Upper lobe of right lung (tissue), 1 donor: Measurements from ENCODE around the gene C22orf42. TPM values are rescaled to one million over a fixed set of nuclear protein-coding genes. Genes with fewer than 3 reads are reported as not detected.
"Not testable (repeated sequence)": the region's sequence is repeated elsewhere in the genome, so short reads cannot be mapped to it uniquely, and the experiment has no call there.

Experiments
- ATAC-seq: fragments of 200-7000 bp; cut with Tn5 transposase; one replicate; pipeline ENCODE4 v1.9.1; 2020; ENCODE audit warnings: mild to moderate bottlenecking, moderate library complexity
- DNase-seq: peaks from one replicate; pipeline ENCODE4 v3.0.0-alpha.2; 2020
- H3K27ac ChIP-seq: fragments of 200-600 bp; one replicate; pipeline ENCODE4 v1.8.0; 2022
- H3K27me3 ChIP-seq: fragments of 200-600 bp; one replicate; pipeline ENCODE4 v1.8.0; 2022; ENCODE audit warnings: mild to moderate bottlenecking
- H3K36me3 ChIP-seq: fragments of 200-600 bp; one replicate; pipeline ENCODE4 v1.8.0; 2022
- H3K4me1 ChIP-seq: fragments of 200-600 bp; one replicate; pipeline ENCODE4 v1.8.0; 2022
- H3K4me3 ChIP-seq: fragments of 200-600 bp; one replicate; pipeline ENCODE4 v1.8.0; 2022; ENCODE audit warnings: mild to moderate bottlenecking
- H3K9me3 ChIP-seq: fragments of 200-600 bp; one replicate; pipeline ENCODE4 v1.8.0; 2022
- intact Hi-C: fragments of 100-400 bp; cut with DNase I; formaldehyde crosslinking; loops from one replicate; pipeline ENCODE4 v1.11.0; 2022
- total RNA-seq: library from RNA; stranded (reverse); fragmentation: NEBNext Ultra II Directional; extraction: Animal tissue kit (Norgen Biotek cat#: 25700); gene quantifications from one replicate; pipeline ENCODE4 v1.2.1, GENCODE V29; 2021
- TF ChIP-seq, protein P1 (sequence below): fragments of 200-600 bp; IDR thresholded peaks from one replicate; pipeline ENCODE4 v1.8.0; 2022; ENCODE audit warnings: antibody characterized with exemption
- donor health status: DM: no; HTN: yes; CAD: no; lungs with severe emphysema.

C22orf42 gene
- total RNA-seq, 1 donor from 2014 or later = not detected

DNA sequence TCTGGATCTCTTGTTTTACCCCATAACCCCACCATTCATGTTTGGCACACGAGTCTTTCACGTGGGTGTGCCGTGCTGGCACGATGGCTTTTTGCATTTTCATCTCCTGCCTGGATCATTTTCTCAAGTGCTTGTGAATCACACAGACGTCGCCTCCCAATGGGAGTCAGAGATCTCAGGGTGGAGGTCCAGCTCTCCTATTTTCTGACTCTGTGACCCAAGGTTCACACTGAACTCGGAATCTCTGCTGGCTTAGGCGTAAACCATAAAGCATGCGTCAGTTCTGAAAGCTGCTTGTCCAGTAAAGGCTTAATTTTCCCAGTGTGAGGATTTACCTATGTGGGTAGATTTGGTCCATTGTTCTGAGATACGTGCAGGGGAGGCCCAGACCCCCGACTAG lies 16.0 kb upstream of the C22orf42 start:
- Histone ChIP-seq H3K27ac (no peak overlapping the region), H3K4me3 (no peak overlapping the region), H3K36me3 (no peaks in the 10 kb centered on the region), H3K9me3 (no peaks in the 10 kb centered on the region), H3K27me3 (peaks cover 32% of the 10 kb centered on the region), H3K4me1 (no peaks in the 10 kb centered on the region)
- DNase-seq (no peak), ATAC-seq (no peak)
- intact Hi-C loops = no loop called here
- TF ChIP-seq, protein P1, sequence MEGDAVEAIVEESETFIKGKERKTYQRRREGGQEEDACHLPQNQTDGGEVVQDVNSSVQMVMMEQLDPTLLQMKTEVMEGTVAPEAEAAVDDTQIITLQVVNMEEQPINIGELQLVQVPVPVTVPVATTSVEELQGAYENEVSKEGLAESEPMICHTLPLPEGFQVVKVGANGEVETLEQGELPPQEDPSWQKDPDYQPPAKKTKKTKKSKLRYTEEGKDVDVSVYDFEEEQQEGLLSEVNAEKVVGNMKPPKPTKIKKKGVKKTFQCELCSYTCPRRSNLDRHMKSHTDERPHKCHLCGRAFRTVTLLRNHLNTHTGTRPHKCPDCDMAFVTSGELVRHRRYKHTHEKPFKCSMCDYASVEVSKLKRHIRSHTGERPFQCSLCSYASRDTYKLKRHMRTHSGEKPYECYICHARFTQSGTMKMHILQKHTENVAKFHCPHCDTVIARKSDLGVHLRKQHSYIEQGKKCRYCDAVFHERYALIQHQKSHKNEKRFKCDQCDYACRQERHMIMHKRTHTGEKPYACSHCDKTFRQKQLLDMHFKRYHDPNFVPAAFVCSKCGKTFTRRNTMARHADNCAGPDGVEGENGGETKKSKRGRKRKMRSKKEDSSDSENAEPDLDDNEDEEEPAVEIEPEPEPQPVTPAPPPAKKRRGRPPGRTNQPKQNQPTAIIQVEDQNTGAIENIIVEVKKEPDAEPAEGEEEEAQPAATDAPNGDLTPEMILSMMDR = no peak

DNA sequence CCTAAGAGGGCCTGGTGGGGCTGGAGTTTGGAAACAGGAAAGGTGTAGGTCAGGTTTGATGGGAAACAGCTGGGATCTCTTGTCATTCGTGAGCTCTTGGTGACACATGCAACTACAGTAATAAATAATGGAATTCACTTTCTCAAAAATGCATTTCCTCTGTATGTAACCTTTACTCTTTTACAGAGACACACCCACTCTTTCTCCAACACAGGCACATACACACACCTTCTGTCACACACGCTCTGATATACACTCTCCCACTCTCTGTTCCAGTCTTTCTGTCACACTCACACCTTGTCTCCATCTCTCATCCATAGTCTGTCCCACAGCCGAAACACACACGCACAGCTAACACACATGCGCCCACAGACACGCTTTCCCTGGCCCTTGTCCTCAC lies 6.6 kb upstream of the C22orf42 start:
- Histone ChIP-seq H3K4me1 (no peaks in the 10 kb centered on the region), H3K9me3 (no peaks in the 10 kb centered on the region), H3K36me3 (no peaks in the 10 kb centered on the region), H3K27ac (no peak overlapping the region), H3K27me3 (no peaks in the 10 kb centered on the region), H3K4me3 (no peak overlapping the region)
- ATAC-seq (no peak), DNase-seq (no peak)
- intact Hi-C loops = no loop called here
- TF ChIP-seq, protein P1 = no peak

DNA sequence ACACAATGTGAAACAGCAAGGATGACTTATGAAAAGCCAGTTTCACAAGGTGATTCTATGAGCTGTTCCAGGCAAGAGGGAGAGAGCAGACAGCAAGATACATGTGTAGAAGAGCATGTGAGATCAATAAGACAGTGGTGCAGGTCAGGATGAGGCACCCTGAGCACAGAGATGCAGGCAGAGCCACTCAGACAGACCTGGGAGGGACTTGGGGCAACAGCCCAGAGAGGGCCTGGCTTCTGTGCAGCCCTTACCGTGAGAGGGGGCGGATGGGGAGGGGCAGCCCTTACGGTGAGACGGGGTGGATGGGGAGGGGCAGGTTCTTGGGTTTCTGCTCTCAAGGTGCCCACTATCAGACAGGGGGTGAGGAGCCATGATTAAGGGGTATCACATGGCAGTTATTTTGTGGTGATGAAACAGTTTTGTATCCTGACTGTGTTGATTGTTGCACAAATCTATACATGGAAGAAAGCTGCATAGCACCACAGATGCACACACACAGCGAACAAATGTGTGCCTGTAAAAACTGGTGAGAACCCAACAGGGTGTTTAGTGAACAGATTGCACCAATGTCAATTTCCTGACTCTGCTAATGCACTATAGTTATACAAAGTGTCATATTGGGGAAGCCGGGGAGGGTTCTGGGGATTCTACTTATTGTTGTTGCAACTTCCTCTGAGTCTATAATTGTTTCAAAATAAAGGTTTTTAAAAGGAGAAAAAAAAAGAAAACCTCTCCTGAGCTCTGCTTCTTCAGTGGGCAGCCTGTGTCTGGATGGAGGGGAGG lies 5.2 kb upstream of the C22orf42 start:
- no peaks in the 10 kb centered on the region for H3K36me3 ChIP-seq
- TF ChIP-seq, protein P1 = no peak
- H3K4me1 ChIP-seq = no peaks in the 10 kb centered on the region
- ATAC-seq (peak; percentile 68), DNase-seq (no peak)
- H3K27me3 ChIP-seq = peaks cover 1% of the 10 kb centered on the region
- H3K4me3 ChIP-seq = no peak overlapping the region
- H3K27ac ChIP-seq = no peak overlapping the region
- no peaks in the 10 kb centered on the region for H3K9me3 ChIP-seq
- intact Hi-C loops = no loop called here

DNA sequence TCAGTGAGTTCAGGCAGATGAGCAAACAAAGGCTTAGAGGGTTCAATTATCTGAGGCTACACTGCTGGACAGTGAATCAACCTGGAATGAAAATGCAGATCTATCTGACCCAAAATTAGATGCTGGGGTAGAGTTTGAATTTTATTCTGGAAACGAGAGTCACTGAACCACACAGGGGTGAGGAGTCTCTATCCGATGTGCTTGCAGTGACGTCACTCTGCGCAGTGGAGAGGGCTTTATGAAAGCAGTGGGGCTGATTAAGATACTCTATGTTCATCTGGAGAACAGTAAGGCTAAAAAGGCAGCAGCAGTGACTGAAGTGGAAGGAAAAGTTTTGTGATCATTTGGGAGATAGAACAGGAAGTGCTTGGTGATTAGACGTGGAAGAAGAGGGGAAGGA lies 1.3 kb upstream of the C22orf42 start:
- H3K4me1 ChIP-seq, H3K4me3 ChIP-seq, H3K27ac ChIP-seq, ATAC-seq, H3K36me3 ChIP-seq, DNase-seq, H3K9me3 ChIP-seq, H3K27me3 ChIP-seq, intact Hi-C loops: not testable (repeated sequence)

DNA sequence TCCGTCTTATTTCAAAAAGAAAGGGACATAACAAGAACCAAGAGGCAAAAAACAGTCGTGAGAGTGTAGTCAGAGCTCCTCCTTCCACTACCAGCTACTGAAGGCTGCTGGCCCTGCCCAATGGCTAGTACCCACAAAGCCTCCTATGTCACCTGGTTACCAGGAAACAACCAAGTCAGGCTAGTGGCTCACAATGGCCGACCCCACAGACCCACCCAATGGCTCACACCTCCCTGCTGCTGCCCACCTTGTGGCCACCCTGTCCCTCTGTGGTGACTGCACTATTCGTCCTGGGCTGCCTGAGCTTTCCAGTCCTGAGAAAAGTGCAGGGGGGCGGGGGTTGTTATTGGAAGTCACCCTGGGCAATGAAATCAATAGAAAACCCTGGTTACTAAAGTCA lies 1.5 kb downstream of the C22orf42 start:
- H3K27me3 ChIP-seq, H3K27ac ChIP-seq, intact Hi-C loops, H3K36me3 ChIP-seq, H3K9me3 ChIP-seq, H3K4me1 ChIP-seq, DNase-seq, H3K4me3 ChIP-seq: not testable (repeated sequence)
- ATAC-seq = peak; percentile 23

DNA sequence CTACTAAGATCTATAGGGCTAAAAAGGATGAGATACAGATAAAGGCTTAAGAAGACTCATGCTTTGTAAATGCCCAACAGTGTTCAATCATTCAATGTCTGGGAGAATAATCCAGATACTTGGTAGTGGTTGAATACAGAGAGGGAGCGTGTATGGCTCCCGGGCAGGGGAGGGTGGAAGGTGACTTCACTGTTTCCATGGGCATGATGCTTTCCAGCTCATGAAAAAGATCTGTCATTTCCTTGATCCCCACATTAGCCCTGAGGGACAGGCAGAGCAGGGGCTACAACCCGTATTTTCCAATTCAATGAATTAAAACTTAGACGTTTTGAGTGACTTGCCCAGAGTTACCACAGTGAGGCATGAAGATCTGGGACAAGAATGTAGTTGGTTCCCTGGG lies 4.4 kb downstream of the C22orf42 start:
- H3K4me3 ChIP-seq, DNase-seq, intact Hi-C loops, H3K27ac ChIP-seq, H3K27me3 ChIP-seq, H3K36me3 ChIP-seq, H3K4me1 ChIP-seq, H3K9me3 ChIP-seq, ATAC-seq: not testable (repeated sequence)

DNA sequence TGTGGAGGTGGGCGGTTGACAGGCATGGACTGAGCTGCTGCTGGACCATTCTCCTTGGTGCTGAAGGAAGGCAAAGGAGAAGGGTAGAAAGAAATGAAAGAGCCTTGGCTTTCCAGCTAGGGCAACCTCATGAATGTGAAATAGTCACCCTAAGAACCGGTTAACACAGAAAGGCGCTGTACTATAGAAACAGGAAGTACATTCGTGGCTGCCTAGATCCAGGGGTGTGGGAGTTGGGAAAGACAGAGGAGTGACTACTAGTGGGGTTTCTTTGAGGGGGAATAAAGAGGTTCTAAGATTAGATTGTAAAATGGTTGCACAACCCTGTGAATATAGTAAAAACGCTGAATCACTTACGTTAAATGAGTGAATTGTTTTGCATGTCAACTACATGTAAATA lies 7.5 kb downstream of the C22orf42 start:
- DNase-seq, H3K4me1 ChIP-seq, intact Hi-C loops, H3K27ac ChIP-seq, H3K36me3 ChIP-seq, H3K4me3 ChIP-seq, H3K27me3 ChIP-seq, H3K9me3 ChIP-seq: not testable (repeated sequence)
- ATAC-seq = peak; percentile 74

DNA sequence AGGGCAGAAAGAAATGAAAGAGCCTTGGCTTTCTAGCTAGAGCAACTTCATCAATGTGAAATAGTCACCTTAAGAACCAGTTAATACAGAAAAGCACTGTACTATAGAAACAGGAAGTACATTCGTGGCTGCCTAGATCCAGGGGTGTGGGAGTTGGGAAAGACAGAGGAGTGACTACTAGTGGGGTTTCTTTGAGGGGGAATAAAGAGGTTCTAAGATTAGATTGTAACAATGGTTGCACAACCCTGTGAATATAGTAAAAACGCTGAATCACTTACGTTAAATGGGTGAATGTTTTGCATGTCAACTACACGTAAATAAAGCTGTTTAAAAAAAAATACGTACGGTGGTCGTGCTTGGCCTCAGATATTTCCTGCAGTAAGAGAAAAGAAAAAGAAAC lies 8.5 kb downstream of the C22orf42 start:
- H3K27me3 ChIP-seq, H3K4me1 ChIP-seq, H3K36me3 ChIP-seq, H3K27ac ChIP-seq, intact Hi-C loops, DNase-seq, H3K9me3 ChIP-seq, H3K4me3 ChIP-seq: not testable (repeated sequence)
- peak; percentile 64 for ATAC-seq

DNA sequence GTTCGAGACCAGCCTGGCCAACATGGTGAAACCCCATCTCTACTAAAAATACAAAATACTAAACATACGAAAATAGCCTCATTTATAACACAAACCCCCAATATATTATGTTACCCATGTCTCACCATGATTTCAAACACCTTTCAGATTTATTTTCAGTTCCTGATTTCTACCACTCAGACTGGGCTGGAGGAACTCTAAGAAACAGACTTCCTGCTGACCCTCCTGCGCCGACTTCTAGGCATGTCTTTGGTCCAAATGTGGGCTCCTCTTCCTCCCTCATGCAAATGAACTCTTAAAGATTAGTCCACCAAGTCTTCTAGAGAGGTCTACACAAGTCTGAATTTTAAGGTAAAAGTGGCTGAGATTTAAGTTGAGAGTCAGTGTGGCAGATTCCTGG lies 10.7 kb downstream of the C22orf42 start:
- H3K4me3 ChIP-seq, H3K27ac ChIP-seq, DNase-seq, H3K36me3 ChIP-seq, H3K27me3 ChIP-seq, H3K4me1 ChIP-seq, intact Hi-C loops, ATAC-seq, H3K9me3 ChIP-seq: not testable (repeated sequence)

DNA sequence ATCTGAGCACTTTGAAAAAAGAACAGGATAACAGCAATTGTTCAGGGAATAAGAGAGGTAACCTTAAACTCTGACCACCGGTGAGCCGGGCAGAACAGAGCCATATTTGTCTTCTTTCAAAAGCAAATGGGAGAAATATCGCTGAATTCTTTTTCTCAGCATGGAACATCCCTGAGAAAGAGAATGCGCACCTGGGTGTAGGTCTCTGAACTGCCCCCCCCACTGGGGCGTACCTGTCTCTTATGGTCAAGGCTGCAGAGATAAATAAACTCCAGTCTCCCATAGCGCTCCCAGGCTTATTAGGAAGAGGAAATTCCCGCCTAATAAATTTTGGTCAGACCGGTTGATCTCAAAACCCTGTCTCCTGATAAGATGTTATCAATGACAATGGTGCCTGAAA lies 12.0 kb downstream of the C22orf42 start:
- intact Hi-C loops = not testable (repeated sequence)

More for the DNA sequence above, 12.0 kb downstream of the C22orf42 start:
- not testable (repeated sequence) for H3K9me3 ChIP-seq, H3K27me3 ChIP-seq, H3K27ac ChIP-seq, ATAC-seq, DNase-seq, H3K4me3 ChIP-seq, H3K4me1 ChIP-seq, H3K36me3 ChIP-seq
